Measurements from ENCODE around the gene ZNF791.

DNA sequence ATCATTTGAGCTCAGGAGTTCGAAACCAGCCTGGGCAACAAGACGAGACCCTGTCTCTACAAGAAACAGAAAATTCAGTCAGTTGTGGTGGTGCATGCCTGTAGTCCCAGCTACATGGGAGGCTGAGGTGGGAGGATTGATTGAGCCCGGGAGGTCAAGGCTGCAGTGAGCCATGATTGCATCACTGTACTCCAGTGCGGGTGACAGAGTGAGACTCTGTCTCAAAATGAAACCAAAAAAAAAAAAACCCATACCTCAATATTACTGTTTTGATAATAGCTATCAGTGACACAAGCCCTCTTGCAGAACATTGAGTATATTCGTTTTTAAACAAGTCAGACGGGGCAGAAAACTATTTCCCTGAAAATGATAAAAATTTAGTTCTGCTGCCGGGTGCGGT is 16.2 kb downstream of the ZNF791 start:
- TF ChIP-seq CTCF (IDR thresholded peaks at IDR 0.05) (no peak), TP53 (CRISPR knock-in tag; IDR thresholded peaks at IDR 0.05) (no peak), ZNF425 (CRISPR knock-in tag; conservative IDR thresholded peaks at IDR 0.05) (no peak), ZNF263 (CRISPR knock-in tag; IDR thresholded peaks at IDR 0.05; ENCODE audit: low read depth) (no peak), E2F5 (CRISPR knock-in tag; IDR thresholded peaks at IDR 0.05) (no peak), FOXK1 (CRISPR knock-in tag; IDR thresholded peaks at IDR 0.05) (no peak), PRRX2 (CRISPR knock-in tag; IDR thresholded peaks at IDR 0.05) (no peak), ZNF317 (CRISPR knock-in tag; IDR thresholded peaks at IDR 0.05; ENCODE audit: borderline replicate concordance, low read depth) (no peak), NFYB (CRISPR knock-in tag; conservative IDR thresholded peaks at IDR 0.05; ENCODE audit: low read depth) (no peak)
- TF ChIP-seq, protein P1, sequence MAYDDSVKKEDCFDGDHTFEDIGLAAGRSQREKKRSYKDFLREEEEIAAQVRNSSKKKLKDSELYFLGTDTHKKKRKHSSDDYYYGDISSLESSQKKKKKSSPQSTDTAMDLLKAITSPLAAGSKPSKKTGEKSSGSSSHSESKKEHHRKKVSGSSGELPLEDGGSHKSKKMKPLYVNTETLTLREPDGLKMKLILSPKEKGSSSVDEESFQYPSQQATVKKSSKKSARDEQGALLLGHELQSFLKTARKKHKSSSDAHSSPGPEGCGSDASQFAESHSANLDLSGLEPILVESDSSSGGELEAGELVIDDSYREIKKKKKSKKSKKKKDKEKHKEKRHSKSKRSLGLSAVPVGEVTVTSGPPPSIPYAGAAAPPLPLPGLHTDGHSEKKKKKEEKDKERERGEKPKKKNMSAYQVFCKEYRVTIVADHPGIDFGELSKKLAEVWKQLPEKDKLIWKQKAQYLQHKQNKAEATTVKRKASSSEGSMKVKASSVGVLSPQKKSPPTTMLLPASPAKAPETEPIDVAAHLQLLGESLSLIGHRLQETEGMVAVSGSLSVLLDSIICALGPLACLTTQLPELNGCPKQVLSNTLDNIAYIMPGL (CRISPR knock-in tag; IDR thresholded peaks at IDR 0.05), result no peak
- TF ChIP-seq, protein P2, sequence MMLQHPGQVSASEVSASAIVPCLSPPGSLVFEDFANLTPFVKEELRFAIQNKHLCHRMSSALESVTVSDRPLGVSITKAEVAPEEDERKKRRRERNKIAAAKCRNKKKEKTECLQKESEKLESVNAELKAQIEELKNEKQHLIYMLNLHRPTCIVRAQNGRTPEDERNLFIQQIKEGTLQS (CRISPR knock-in tag; conservative IDR thresholded peaks at IDR 0.05), result no peak

Measured in WTC11 (cell line).